Activated T-helper 1 cell treated with anti-CD3 and anti-CD28 coated beads, Interleukin-12 subunit alpha, Interleukin-12 subunit beta, Interleukin-2, Interleukin-4 antibody, amounts not matched to agents 30 ng/mL and 10 ng/mL and 1 ng/mL, durations not matched to agents 14 hours and 24 hours and 36 hours (primary cell): ENCODE data around the gene MKLN1. TPM values are rescaled to one million over a fixed set of nuclear protein-coding genes. Genes with fewer than 3 reads are reported as not detected.
"Not testable (repeated sequence)": the region's sequence is repeated elsewhere in the genome, so short reads cannot be mapped to it uniquely, and the experiment has no call there.

Source experiments
- DNase-seq: peaks from one replicate; pipeline ENCODE4 v3.0.0; 2021; ENCODE audit warnings: low spot score
- H3K27ac Mint-ChIP-seq: one replicate; pipeline ENCODE4 v1.8.0; 2021; ENCODE audit warnings: mild to moderate bottlenecking, mixed read lengths
- H3K27me3 Mint-ChIP-seq: one replicate; pipeline ENCODE4 v1.8.0; 2022; ENCODE audit warnings: mild to moderate bottlenecking, moderate library complexity, mixed read lengths; ENCODE audit not compliant: insufficient read depth
- H3K36me3 Mint-ChIP-seq: one replicate; pipeline ENCODE4 v1.8.0; 2021; ENCODE audit warnings: low read depth, mixed read lengths
- H3K4me1 Mint-ChIP-seq: one replicate; pipeline ENCODE4 v1.8.0; 2021; ENCODE audit warnings: low read depth, mixed read lengths
- H3K4me3 Mint-ChIP-seq: one replicate; pipeline ENCODE4 v1.8.0; 2021; ENCODE audit warnings: mild to moderate bottlenecking, moderate library complexity, mixed read lengths
- H3K9me3 Mint-ChIP-seq: one replicate; pipeline ENCODE4 v1.8.0; 2021; ENCODE audit warnings: mixed read lengths
- intact Hi-C: fragments of 100-400 bp; cut with micrococcal nuclease; formaldehyde crosslinking; loops from one replicate; pipeline ENCODE4 v1.15.1; 2024
- total RNA-seq: library from RNA; stranded (reverse); gene quantifications from 2 replicates; pipeline ENCODE4 v1.2.3, GENCODE V29; 2022

MKLN1 gene
- total RNA-seq, 1 donor from 2014 or later, result 34.0 TPM

DNA sequence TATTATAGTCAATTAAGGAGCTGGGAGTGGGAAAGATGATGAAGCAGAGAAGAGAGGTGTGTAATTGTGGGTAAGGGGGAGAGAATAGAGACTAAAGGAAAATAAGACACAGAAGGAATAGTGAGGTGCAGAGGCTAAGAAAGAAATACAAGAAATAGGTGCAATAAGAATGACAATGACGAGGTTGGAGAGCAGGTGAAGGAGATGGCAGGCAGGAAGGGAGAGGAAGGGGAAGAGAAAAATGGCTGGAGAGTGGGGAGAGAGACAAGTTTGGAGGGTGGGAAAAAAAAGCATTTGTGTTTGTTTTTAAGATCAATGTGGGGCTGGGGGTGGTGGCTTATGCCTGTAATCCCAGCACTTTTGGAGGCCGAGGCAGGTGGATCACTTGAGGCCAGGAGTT lies 27.6 kb upstream of the MKLN1 start:
- intact Hi-C loops, result no loop called here
- no peaks in the 10 kb centered on the region for H3K36me3 Mint-ChIP-seq
- no peaks in the 10 kb centered on the region for H3K9me3 Mint-ChIP-seq
- H3K27me3 Mint-ChIP-seq, result peaks cover 12% of the 10 kb centered on the region
- H3K4me3 Mint-ChIP-seq, result no peak overlapping the region
- no peak overlapping the region for H3K27ac Mint-ChIP-seq
- DNase-seq, result no peak
- no peaks in the 10 kb centered on the region for H3K4me1 Mint-ChIP-seq

DNA sequence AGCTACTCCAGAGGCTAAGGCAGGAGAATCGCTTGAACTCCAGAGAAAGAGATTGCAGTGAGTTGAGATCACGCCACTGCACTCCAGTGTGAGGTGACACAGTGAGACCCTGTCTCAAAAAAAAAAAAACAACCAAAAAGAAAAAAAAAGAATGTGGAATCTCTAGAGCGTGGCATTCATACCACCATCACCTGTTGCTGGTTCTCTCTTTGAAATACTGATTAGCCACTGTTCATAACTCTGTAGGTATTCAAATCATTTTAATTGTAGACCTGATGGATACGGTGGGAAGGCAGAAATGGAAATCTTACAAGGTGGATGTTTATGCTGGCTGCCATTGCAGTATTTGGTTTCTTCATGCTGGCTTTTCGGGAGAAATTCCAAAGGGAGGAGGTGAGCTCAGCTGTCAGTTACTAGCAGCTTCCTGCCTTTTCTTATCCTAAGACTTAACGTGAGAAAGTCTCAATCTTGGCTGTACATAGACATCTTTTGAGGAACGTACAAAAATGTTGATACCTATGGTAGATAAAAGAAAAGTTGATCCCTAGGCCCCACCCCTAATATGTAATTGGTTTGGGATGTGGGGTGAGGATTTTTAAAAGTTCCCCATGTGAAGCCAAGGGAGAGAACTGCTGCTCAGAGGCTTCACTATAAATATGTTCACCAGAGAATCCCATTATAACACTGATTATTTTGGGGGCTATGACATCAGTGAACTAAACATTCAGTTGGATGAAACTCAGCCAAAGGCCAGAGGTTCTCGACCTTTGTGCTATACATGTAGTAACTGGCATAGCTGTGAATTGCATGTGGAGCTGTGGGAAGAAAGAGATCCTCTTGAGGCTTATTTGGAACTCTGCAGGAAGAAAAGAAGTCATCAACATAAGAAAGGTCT lies 26.9 kb upstream of the MKLN1 start:
- intact Hi-C loops, result no loop called here
- no peak for DNase-seq
- Mint-ChIP-seq H3K36me3 (no peaks in the 10 kb centered on the region), H3K9me3 (peaks cover under 1% of the 10 kb centered on the region), H3K27me3 (peaks cover 12% of the 10 kb centered on the region), H3K4me3 (no peak overlapping the region), H3K27ac (no peak overlapping the region), H3K4me1 (peaks cover 1% of the 10 kb centered on the region)

DNA sequence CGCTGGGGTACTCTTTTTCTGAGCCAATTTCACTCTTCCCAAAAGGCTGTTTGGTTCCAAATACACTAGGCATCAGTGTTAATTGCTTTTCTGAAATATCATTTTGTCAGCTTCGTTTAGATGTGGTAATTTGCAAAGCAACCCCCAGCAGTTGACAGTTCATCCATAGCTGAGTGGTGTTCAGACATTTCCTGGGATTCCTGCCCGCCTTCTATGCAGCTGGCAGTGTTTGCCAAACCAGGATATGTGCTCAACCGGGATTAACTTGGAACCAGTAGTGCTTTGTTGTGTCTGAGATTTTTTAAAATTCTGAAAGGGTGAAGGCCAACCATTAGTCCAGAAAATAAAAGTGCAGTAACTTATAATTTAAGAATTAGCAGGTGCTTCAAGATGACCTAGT lies 25.2 kb upstream of the MKLN1 start:
- Mint-ChIP-seq H3K27me3 (peaks cover 11% of the 10 kb centered on the region), H3K27ac (no peak overlapping the region), H3K9me3 (peaks cover 14% of the 10 kb centered on the region), H3K4me1 (peaks cover 6% of the 10 kb centered on the region), H3K36me3 (no peaks in the 10 kb centered on the region), H3K4me3 (no peak overlapping the region)
- DNase-seq, result no peak
- intact Hi-C loops, result no loop called here

DNA sequence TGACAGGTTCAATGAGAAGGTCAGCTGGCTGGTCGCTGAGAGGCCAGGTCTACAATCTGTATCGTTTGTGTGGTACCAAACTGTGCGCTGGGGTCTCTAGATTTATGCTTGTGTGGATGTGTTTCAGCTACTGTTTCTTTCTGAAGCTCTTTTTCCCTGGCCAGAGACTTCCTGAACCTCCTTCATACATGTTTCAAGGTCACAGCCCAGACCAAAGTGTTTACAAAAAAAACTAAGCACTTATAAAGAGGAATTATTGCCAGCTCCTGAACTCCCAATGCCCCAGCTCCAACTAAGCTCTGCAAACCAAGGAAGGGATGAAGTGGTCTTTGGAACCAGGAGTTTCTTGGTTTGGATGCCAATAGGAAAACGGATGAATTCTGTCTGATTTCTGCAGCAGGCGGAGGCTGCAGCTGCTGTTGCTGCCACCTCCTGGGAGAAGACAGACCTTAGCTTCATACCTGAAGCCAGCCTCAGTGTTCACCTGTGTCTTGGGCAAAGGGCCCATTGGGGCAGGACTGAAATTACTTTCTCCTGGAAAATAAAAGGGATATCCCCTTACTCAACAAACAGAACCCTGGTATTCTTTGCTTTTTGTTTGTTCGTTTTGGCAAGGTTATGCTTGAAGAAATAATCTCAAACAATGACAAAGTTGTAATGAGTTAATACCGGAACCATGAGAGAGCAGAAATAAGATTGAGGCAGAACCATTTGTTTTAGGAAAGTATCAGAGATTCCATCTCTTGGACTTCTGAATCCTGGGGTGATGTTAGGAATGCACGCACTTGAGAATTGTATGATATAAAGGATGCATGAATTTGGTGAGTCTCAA lies 24.6 kb upstream of the MKLN1 start:
- Mint-ChIP-seq H3K4me1 (peaks cover 6% of the 10 kb centered on the region), H3K27me3 (peaks cover 9% of the 10 kb centered on the region), H3K36me3 (peaks cover 3% of the 10 kb centered on the region), H3K4me3 (no peak overlapping the region), H3K27ac (no peak overlapping the region), H3K9me3 (peaks cover 16% of the 10 kb centered on the region)
- intact Hi-C loops, result loop anchor here (1.0 kb wide), 1 partner anchor 232 kb away; no protein-coding TSS in a partner anchor
- no peak for DNase-seq

DNA sequence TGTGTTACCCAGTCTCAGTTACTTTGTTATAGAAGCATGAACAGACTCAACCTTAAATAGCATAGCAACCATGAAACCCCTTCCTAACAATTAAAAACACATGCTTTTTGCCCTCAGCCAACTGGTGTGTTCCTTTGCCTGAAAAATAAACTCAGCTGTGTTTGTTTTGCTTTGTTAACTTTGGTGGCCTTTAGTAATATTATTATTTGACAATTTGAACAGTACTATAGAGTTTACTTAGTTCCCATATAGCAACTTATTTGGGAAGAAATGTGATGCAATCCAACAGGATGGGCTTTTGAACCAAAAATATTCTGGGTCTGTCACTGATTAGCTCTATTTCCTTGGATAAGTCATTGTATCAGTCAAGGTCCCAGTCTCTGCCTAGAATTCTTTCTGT lies 22.5 kb upstream of the MKLN1 start:
- DNase-seq, result no peak
- peaks cover 6% of the 10 kb centered on the region for H3K27me3 Mint-ChIP-seq
- H3K36me3 Mint-ChIP-seq, result peaks cover 3% of the 10 kb centered on the region
- H3K4me1 Mint-ChIP-seq, result peaks cover 6% of the 10 kb centered on the region
- no peak overlapping the region for H3K4me3 Mint-ChIP-seq
- intact Hi-C loops, result no loop called here
- no peak overlapping the region for H3K27ac Mint-ChIP-seq
- peaks cover 21% of the 10 kb centered on the region for H3K9me3 Mint-ChIP-seq

DNA sequence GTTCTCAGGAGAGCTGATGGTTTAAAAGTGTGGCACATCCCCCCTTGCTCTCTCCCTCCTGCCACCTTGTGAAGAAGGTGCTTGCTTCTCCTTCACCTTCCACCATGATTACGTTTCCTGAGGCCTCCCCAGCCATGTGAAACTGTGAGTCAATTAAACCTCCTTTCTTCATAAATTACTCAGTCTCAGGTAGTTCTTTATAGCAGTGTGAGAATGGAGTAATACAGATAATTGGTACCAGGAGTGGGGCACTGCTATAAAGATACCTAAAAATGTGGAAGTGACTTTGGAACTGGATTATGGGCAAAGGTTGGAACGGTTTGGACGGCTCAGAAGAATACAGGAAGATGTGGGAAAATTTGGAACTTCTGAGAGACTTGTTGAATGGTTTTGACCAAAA lies 21.6 kb upstream of the MKLN1 start:
- H3K9me3 Mint-ChIP-seq, result peaks cover 21% of the 10 kb centered on the region
- intact Hi-C loops, H3K27ac Mint-ChIP-seq, H3K27me3 Mint-ChIP-seq, H3K4me3 Mint-ChIP-seq, DNase-seq, H3K36me3 Mint-ChIP-seq, H3K4me1 Mint-ChIP-seq: not testable (repeated sequence)

DNA sequence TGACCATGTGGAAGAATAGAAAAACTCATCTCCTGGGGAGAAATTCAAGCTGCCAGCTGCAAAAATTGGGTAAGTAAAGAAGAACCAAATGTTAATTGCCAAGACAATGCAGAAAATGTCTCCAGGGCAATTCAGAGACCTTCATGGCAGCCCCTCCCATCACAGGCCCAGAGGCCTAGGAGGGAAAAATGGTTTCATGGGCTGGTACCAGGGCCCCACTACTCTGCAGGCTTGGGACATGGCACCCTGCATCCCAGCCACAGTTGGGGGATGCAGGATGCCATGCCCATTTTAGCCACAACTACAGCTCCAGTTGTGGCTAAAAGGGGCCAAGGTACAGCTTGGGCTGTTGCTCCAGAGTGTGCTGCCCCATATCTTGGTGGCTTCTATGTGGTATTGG lies 20.9 kb upstream of the MKLN1 start:
- Mint-ChIP-seq H3K36me3 (peaks cover 3% of the 10 kb centered on the region), H3K4me3 (no peak overlapping the region), H3K27ac (no peak overlapping the region), H3K9me3 (peaks cover 21% of the 10 kb centered on the region), H3K27me3 (no peaks in the 10 kb centered on the region), H3K4me1 (peaks cover 6% of the 10 kb centered on the region)
- intact Hi-C loops, result no loop called here
- DNase-seq, result no peak

DNA sequence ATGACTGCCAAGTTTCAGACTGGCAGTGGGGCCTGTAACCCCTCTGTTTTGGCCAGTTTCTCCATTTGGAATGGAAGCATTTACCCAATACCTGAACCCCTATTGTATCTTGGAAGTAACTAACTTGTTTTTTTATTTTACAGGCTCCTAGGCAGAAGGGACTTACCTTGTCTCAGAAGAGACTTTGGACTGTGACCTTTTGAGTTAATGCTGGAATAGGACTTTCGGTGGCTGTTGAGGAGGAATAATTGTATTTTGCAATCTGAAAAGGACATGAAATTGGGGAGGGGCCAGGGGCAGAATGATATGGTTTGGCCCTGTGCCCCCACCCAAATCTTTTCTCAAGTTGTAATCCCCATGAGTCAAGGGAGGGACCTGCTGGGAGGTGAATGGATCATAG lies 20.0 kb upstream of the MKLN1 start:
- intact Hi-C loops, result no loop called here
- peaks cover 3% of the 10 kb centered on the region for H3K36me3 Mint-ChIP-seq
- peaks cover 6% of the 10 kb centered on the region for H3K4me1 Mint-ChIP-seq

DNA sequence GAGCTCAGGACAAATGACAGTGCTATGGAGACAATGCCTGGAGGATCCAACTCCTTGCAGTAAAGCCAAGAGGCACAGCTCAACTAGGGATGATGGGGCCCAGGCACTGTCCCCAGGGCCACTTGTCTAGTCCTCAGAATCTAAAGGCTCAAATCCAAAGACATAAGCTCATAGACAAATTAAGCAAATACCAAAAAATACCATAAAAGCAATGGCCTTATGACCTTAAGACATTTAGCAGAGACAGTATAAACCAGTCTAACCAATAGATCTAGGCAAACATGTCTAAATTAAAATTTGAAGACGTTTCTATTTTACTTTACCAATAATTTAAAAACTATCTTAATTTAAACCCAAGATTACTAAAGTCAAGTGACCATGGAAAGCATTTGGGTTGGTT lies 14.8 kb upstream of the MKLN1 start:
- Mint-ChIP-seq H3K4me3 (no peak overlapping the region), H3K27ac (no peak overlapping the region), H3K4me1 (no peaks in the 10 kb centered on the region), H3K27me3 (peaks cover 4% of the 10 kb centered on the region), H3K9me3 (peaks cover 11% of the 10 kb centered on the region), H3K36me3 (peaks cover 2% of the 10 kb centered on the region)
- intact Hi-C loops, result no loop called here
- DNase-seq, result no peak

More for the DNA sequence above, 20.0 kb upstream of the MKLN1 start:
- no peak overlapping the region for H3K4me3 Mint-ChIP-seq
- DNase-seq, result no peak
- H3K27ac Mint-ChIP-seq, result no peak overlapping the region
- no peaks in the 10 kb centered on the region for H3K27me3 Mint-ChIP-seq
- H3K9me3 Mint-ChIP-seq, result peaks cover 24% of the 10 kb centered on the region

DNA sequence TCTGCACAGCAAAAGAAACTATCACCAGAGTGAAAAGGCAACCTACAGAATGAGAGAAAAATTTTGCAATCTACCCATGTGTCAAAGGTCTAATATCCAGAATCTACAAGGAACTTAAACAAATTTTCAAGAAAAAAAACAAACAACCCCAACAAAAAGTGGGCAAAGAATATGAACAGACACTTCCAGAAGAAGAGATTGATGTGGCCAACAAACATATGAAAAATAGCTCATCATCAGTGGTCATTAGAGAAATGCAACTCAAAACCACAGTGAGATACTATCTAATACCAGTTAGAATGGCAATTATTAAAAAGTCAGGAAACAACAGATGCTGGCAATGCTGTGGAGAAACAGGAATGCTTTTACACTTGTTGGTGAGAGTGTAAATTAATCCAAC lies 7.1 kb upstream of the MKLN1 start:
- intact Hi-C loops, result loop anchor here (10.0 kb wide), 1 partner anchor 1116 kb away; the partner anchor contains the start of genes SSMEM1 and TMEM209
- peaks cover 16% of the 10 kb centered on the region for H3K4me1 Mint-ChIP-seq
- H3K4me3 Mint-ChIP-seq, result no peak overlapping the region
- no peaks in the 10 kb centered on the region for H3K36me3 Mint-ChIP-seq
- H3K9me3 Mint-ChIP-seq, result no peaks in the 10 kb centered on the region
- H3K27me3 Mint-ChIP-seq, result peaks cover 15% of the 10 kb centered on the region
- no peak for DNase-seq
- no peak overlapping the region for H3K27ac Mint-ChIP-seq

DNA sequence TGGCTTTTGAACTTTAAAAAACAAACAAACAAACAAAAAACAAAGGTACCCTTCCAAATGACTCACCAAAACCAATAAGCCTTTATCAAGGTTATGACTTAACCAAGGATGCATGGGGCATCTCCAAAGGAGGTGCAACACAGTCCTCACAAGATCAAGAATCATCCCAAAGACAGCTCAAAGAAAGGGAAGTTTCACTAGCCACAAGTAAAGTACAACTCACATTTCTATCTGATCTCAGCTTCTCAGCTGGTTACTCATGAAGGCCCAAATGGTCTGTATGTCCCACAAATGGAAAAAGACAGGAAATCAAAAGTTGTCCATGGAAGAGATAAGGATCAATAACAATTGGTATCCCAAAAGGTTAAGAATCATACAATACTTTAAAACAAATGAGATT lies 6.0 kb upstream of the MKLN1 start:
- DNase-seq, result no peak
- intact Hi-C loops, result loop anchor here (10.0 kb wide), 1 partner anchor 1117 kb away; the partner anchor contains the start of genes SSMEM1 and TMEM209
- Mint-ChIP-seq H3K36me3 (no peaks in the 10 kb centered on the region), H3K27me3 (peaks cover 15% of the 10 kb centered on the region), H3K9me3 (no peaks in the 10 kb centered on the region), H3K4me1 (peaks cover 23% of the 10 kb centered on the region), H3K4me3 (no peak overlapping the region), H3K27ac (no peak overlapping the region)

DNA sequence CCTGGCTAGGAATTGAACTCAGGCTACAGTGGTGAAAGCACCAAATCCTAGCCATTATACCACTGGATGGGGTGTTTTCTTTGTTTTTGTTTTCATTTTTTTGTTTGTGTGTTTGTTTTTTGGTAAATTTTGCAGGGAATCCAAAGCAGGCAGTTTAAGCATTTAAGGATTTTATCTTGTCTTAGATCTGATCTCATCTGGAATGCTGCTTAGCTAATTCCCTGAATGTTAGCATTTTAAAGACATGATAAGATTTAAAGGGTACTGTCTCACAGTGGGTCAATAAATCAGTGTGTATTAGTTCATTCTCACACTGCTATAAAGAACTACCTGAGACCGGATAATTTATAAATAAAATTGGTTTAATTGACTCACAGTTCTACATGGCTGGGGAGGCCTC lies 5.6 kb upstream of the MKLN1 start:
- no peak for DNase-seq
- H3K27me3 Mint-ChIP-seq, result peaks cover 12% of the 10 kb centered on the region
- H3K4me3 Mint-ChIP-seq, result no peak overlapping the region
- intact Hi-C loops, result loop anchor here (10.0 kb wide), 1 partner anchor 1117 kb away; the partner anchor contains the start of genes SSMEM1 and TMEM209
- H3K4me1 Mint-ChIP-seq, result peaks cover 27% of the 10 kb centered on the region
- no peak overlapping the region for H3K27ac Mint-ChIP-seq
- H3K9me3 Mint-ChIP-seq, result no peaks in the 10 kb centered on the region
- no peaks in the 10 kb centered on the region for H3K36me3 Mint-ChIP-seq

DNA sequence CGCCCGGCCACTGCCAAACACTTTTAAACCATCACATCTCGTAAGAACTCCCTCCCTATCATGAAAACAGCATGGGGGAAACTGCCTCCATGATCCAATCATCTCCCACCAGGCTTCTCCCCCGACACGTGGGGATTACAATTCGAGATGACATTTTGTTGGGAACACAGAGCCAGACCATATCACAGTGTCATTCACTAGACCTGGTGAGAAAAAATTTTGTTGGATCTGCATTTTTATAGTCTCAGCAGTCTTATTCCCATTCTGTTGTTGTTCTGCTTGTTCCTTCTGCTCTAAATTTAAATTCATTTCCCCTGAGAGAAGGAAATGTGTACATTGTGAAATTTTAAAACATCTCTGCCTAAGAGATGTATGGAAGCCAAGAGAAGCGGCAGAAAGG lies 4.8 kb upstream of the MKLN1 start:
- Mint-ChIP-seq H3K36me3 (no peaks in the 10 kb centered on the region), H3K9me3 (no peaks in the 10 kb centered on the region), H3K27ac (no peak overlapping the region), H3K4me3 (no peak overlapping the region), H3K27me3 (peaks cover 11% of the 10 kb centered on the region), H3K4me1 (peaks cover 33% of the 10 kb centered on the region)
- no peak for DNase-seq
- intact Hi-C loops, result loop anchor here (10.0 kb wide), 1 partner anchor 1118 kb away; the partner anchor contains the start of genes SSMEM1 and TMEM209
